Parathyroid adenoma (tissue), 2 donors: Measurements from ENCODE around the gene CAMK1D.

ENCODE experiments used
- H2AFZ ChIP-seq: fragments of 300-600 bp; sonication (generic); one replicate; pipeline ENCODE4 v1.7.0; 2017; ENCODE audit warnings: antibody characterized with exemption, mild to moderate bottlenecking
- H3K27ac ChIP-seq: fragments of 300-600 bp; sonication (generic); one replicate; pipeline ENCODE4 v1.7.0; 2017
- H3K27me3 ChIP-seq: fragments of 300-600 bp; sonication (generic); one replicate; pipeline ENCODE4 v1.7.0; 2017; ENCODE audit warnings: low read length; ENCODE audit not compliant: control insufficient read depth, insufficient read depth
- H3K36me3 ChIP-seq: fragments of 300-600 bp; sonication (generic); one replicate; pipeline ENCODE4 v1.7.0; 2017; ENCODE audit warnings: low read length; ENCODE audit not compliant: control insufficient read depth, insufficient read depth
- H3K4me1 ChIP-seq: fragments of 300-600 bp; sonication (generic); one replicate; pipeline ENCODE4 v1.7.0; 2017; ENCODE audit warnings: control low read depth
- H3K4me2 ChIP-seq: fragments of 300-600 bp; sonication (generic); one replicate; pipeline ENCODE4 v1.7.0; 2017; ENCODE audit warnings: low read length
- H3K4me3 ChIP-seq: fragments of 300-600 bp; sonication (generic); one replicate; pipeline ENCODE4 v1.7.0; 2017; ENCODE audit warnings: low read depth, low read length
- H3K79me2 ChIP-seq: fragments of 300-600 bp; sonication (generic); one replicate; pipeline ENCODE4 v1.7.0; 2017; ENCODE audit warnings: control low read depth
- H3K9ac ChIP-seq: fragments of 300-600 bp; sonication (generic); one replicate; pipeline ENCODE4 v1.7.0; 2017; ENCODE audit warnings: mild to moderate bottlenecking
- H3K9me3 ChIP-seq: fragments of 300-600 bp; sonication (generic); one replicate; pipeline ENCODE4 v1.7.0; 2017; ENCODE audit warnings: low read length; ENCODE audit not compliant: control insufficient read depth
- CTCF ChIP-seq: fragments of 300-600 bp; sonication (generic); IDR thresholded peaks from one replicate; pipeline ENCODE4 v1.7.0; 2017; ENCODE audit warnings: antibody characterized with exemption, mild to moderate bottlenecking
- donor health status: primary hyperparathyroidism.

The CAMK1D gene

GRCh38 chr10:12539350-12540164, 190.2 kb downstream of the CAMK1D start:
- no peaks in the 10 kb centered on the region for H3K36me3 ChIP-seq
- no peak overlapping the region for H3K4me2 ChIP-seq
- no peaks in the 10 kb centered on the region for H3K27me3 ChIP-seq
- no peak for TF ChIP-seq CTCF
- no peaks in the 10 kb centered on the region for H3K4me1 ChIP-seq
- no peaks in the 10 kb centered on the region for H3K9me3 ChIP-seq
- H3K4me3 ChIP-seq: no peak overlapping the region
- H3K27ac ChIP-seq: no peak overlapping the region
- H3K9ac ChIP-seq: no peak overlapping the region
- no peak overlapping the region for H2AFZ ChIP-seq
- no peaks in the 10 kb centered on the region for H3K79me2 ChIP-seq

DNA sequence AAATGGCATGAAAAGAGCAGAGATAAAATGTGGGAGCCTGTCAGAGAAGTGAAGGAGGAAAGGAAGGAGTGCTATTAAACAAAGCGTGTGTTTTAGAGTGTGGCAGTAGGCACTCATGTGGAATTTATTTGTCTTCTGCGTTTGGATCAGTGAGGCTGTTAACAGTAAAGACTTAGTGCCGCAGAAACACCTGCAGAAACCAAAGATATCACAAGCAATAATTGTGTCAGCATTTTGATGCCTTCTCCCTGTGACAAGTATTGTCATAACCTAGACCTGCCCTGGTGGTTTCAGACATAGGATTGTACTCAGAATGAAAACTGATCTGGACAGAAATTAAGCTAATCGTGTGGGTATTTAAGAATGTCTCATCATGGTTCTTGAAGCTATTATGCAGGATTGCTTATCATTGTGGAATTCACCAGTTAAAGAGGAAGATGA, 191.0 kb downstream of the CAMK1D start:
- no peaks in the 10 kb centered on the region for H3K36me3 ChIP-seq
- H3K4me3 ChIP-seq: no peak overlapping the region
- no peak overlapping the region for H2AFZ ChIP-seq
- no peak overlapping the region for H3K9ac ChIP-seq
- H3K4me1 ChIP-seq: no peaks in the 10 kb centered on the region
- no peak for TF ChIP-seq CTCF
- no peak overlapping the region for H3K27ac ChIP-seq
- H3K9me3 ChIP-seq: no peaks in the 10 kb centered on the region
- no peak overlapping the region for H3K4me2 ChIP-seq
- no peaks in the 10 kb centered on the region for H3K79me2 ChIP-seq
- no peaks in the 10 kb centered on the region for H3K27me3 ChIP-seq

GRCh38 chr10:12541446-12542067, 192.2 kb downstream of the CAMK1D start:
- Histone ChIP-seq H3K9ac (no peak overlapping the region), H3K4me2 (no peak overlapping the region), H3K27me3 (no peaks in the 10 kb centered on the region), H2AFZ (no peak overlapping the region), H3K27ac (no peak overlapping the region), H3K79me2 (no peaks in the 10 kb centered on the region), H3K4me1 (no peaks in the 10 kb centered on the region), H3K36me3 (no peaks in the 10 kb centered on the region), H3K4me3 (no peak overlapping the region), H3K9me3 (no peaks in the 10 kb centered on the region)
- TF ChIP-seq CTCF: no peak

- Histone ChIP-seq H3K4me3 (no peak overlapping the region), H3K4me2 (no peak overlapping the region), H3K4me1 (no peaks in the 10 kb centered on the region), H2AFZ (no peak overlapping the region), H3K9me3 (no peaks in the 10 kb centered on the region), H3K36me3 (no peaks in the 10 kb centered on the region), H3K27ac (no peak overlapping the region), H3K9ac (no peak overlapping the region), H3K27me3 (no peaks in the 10 kb centered on the region), H3K79me2 (no peaks in the 10 kb centered on the region)
- no peak for TF ChIP-seq CTCF
These were observed 192.9 kb downstream of the CAMK1D start for GRCh38 chr10:12542133-12542670.
